IPS-18c (cell line): ENCODE results near the gene CDCA7.

Experiments
- H3K4me3 ChIP-seq: 2 replicates; pipeline ENCODE4 v1.7.0; 2013; ENCODE audit warnings: low read depth, mild to moderate bottlenecking, low read length, moderate library complexity; ENCODE audit not compliant: insufficient read depth
- H3K9me3 ChIP-seq: one replicate; pipeline ENCODE4 v1.6.1; 2013; ENCODE audit warnings: mild to moderate bottlenecking, low read length, moderate library complexity; ENCODE audit not compliant: control insufficient read depth, insufficient read depth

CDCA7 gene

GRCh38 chr2:173393636-173394035 is 39.0 kb downstream of the CDCA7 start:
- Histone ChIP-seq H3K4me3 (no peak overlapping the region), H3K9me3 (no peaks in the 10 kb centered on the region)

GRCh38 chr2:173394091-173394974 is 39.7 kb downstream of the CDCA7 start:
- no peak overlapping the region for H3K4me3 ChIP-seq

GRCh38 chr2:173395567-173396351 is 41.1 kb downstream of the CDCA7 start:
- no peak overlapping the region for H3K4me3 ChIP-seq

More at GRCh38 chr2:173394091-173394974, 39.7 kb downstream of the CDCA7 start:
- no peaks in the 10 kb centered on the region for H3K9me3 ChIP-seq

GRCh38 chr2:173397539-173397938 is 42.9 kb downstream of the CDCA7 start:
- Histone ChIP-seq H3K9me3 (no peaks in the 10 kb centered on the region), H3K4me3 (no peak overlapping the region)

More at GRCh38 chr2:173395567-173396351, 41.1 kb downstream of the CDCA7 start:
- no peaks in the 10 kb centered on the region for H3K9me3 ChIP-seq

GRCh38 chr2:173399229-173399628 is 44.6 kb downstream of the CDCA7 start:
- H3K4me3 ChIP-seq, result no peak overlapping the region
- no peaks in the 10 kb centered on the region for H3K9me3 ChIP-seq

- Histone ChIP-seq H3K4me3 (no peak overlapping the region), H3K9me3 (no peaks in the 10 kb centered on the region)
Observed at GRCh38 chr2:173400760-173401159, 46.1 kb downstream of the CDCA7 start.

GRCh38 chr2:173401716-173402326 is 47.1 kb downstream of the CDCA7 start:
- H3K4me3 ChIP-seq, result peak overlapping the region; percentile 29; the same call in 1 of the 2 replicates
- no peaks in the 10 kb centered on the region for H3K9me3 ChIP-seq

GRCh38 chr2:173402405-173402974 is 47.8 kb downstream of the CDCA7 start:
- Histone ChIP-seq H3K4me3 (peak overlapping the region; percentile 29; the same call in 1 of the 2 replicates), H3K9me3 (no peaks in the 10 kb centered on the region)

- H3K4me3 ChIP-seq, result no peak overlapping the region
- H3K9me3 ChIP-seq, result no peaks in the 10 kb centered on the region
Observed at GRCh38 chr2:173404841-173405750, 50.4 kb downstream of the CDCA7 start.

GRCh38 chr2:173407176-173407575 is 52.5 kb downstream of the CDCA7 start:
- Histone ChIP-seq H3K4me3 (no peak overlapping the region), H3K9me3 (no peaks in the 10 kb centered on the region)

GRCh38 chr2:173407646-173408045 is 53.0 kb downstream of the CDCA7 start:
- no peak overlapping the region for H3K4me3 ChIP-seq

GRCh38 chr2:173410579-173410978 is 55.9 kb downstream of the CDCA7 start:
- H3K9me3 ChIP-seq, result no peaks in the 10 kb centered on the region
- no peak overlapping the region for H3K4me3 ChIP-seq

More at GRCh38 chr2:173407646-173408045, 53.0 kb downstream of the CDCA7 start:
- H3K9me3 ChIP-seq, result no peaks in the 10 kb centered on the region

GRCh38 chr2:173412628-173413027 is 58.0 kb downstream of the CDCA7 start:
- no peak overlapping the region for H3K4me3 ChIP-seq
- no peaks in the 10 kb centered on the region for H3K9me3 ChIP-seq

GRCh38 chr2:173414823-173415322 is 60.2 kb downstream of the CDCA7 start:
- Histone ChIP-seq H3K9me3 (no peaks in the 10 kb centered on the region), H3K4me3 (no peak overlapping the region)

GRCh38 chr2:173415431-173416381 is 61.0 kb downstream of the CDCA7 start:
- no peak overlapping the region; the same call in 1 of the 2 replicates for H3K4me3 ChIP-seq
- H3K9me3 ChIP-seq, result no peaks in the 10 kb centered on the region
